NCI-H1092 treated with DMSO at 0.1 percent for 48 hours (cell line): ENCODE results near the gene ACY1.

Experiments used
- DNase-seq: peaks from one replicate; lab custom pipeline; 2025; lab: John Stamatoyannopoulos, UW

ACY1 gene

GRCh38 chr3:51945926-51946705 lies 37.2 kb upstream of the ACY1 start:
- DNase-seq: no peak

DNA sequence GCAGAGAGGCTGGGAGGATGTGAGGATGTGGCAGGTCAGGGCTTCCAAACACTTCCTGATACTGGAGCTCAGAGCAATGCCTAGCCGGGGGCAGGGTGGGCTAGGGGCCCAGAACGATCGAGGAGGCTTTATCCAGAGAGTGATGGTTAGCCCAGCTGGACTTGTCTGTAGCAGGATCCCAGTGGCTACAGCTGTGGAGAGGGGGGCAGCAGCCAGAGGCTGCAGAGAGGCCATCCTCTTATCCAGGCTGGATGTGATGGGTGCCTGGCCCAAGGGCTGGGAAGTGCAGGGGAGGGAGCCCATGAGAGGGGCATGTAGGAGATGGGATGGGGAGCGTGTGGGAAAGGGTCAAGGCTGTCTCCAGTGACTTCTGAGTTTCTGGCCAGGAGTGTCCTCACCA lies 36.5 kb upstream of the ACY1 start:
- DNase-seq: no peak

DNA sequence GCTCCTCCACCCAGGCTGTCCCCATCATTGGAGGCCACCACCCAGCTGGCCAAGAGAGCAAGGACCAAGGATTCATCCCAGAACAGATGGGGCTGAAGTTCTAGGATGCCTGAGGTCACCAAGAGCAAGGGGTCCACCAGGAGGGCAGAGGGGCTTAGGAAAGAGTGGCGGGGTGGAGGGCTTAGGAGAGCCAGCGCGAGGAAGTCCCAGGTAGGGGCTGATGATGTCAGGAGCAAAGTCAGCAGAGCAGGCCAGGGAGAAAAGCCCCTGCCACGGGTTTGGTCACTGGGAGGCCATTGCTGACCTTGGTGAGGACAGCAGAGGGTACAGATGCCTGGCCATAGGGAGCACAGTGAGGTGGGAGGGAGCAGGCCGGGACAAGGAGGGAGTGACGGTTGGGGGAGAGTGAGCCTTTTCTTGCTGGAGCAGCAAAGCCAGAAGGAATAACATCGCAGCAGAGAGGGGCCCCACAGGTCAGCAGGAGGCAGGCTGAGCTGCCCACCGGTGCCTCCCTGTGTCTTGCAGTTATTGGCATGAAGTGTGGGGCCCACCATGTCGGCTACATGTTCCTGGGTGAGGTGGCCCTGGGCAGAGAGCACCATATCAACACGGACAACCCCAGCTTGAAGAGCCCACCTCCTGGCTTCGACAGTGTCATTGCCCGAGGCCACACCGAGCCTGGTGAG lies 36.0 kb upstream of the ACY1 start:
- DNase-seq: no peak

DNA sequence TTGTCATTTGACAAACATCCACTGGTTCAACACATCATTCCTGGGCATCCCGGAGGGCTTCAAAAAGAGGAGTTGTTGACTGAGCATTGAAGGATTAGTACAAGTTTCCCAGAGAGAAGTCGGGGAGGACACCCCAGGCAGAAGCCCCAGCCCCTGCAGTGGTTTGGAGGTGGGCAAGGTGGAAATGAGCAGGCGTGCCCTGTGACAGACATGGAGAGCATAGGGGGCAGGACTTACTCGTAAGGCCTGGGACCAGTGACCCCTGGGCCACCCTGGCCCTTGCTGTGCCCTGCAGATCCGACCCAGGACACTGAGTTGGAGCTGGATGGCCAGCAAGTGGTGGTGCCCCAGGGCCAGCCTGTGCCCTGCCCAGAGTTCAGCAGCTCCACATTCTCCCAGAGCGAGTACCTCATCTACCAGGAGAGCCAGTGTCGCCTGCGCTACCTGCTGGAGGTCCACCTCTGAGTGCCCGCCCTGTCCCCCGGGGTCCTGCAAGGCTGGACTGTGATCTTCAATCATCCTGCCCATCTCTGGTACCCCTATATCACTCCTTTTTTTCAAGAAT lies 35.2 kb upstream of the ACY1 start:
- DNase-seq: no peak

DNA sequence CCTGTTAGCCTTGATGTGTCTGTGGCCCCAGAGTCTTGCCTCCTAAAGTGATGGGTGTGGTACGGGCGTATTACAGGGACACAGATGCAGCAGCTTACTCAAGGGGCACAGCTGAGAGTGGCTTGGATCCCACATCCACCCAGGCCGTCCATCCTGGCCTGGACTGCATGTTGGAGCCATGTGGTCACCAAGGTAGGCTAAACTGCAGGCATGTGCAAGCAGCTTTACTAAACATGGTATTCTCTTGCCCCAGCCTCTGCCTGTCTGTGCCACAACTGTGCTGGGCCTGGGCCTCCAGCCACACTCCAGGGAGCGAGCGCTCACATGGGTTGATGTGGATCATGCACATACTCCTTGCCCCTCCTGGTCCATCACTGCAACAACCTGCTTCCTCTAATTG lies 34.2 kb upstream of the ACY1 start:
- no peak for DNase-seq

DNA sequence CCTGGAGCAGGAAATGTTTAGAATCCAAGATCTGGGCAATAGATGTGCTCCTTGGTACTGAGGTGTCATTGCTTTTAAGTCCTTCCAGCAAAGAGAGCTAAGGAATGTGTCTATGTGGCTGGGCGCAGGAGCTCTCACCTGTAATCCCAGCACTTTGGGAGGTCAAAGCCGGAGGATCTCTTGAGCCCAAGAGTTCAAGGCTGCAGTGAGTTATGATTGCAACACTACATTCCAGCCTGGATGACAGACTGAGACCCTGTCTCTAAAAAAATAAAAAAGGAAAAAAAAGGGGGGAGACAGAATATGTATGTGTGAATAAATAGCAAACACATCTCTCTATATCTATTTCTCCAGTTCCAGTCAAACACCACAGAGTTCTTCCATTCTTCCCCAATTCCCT lies 32.4 kb upstream of the ACY1 start:
- DNase-seq: no peak

- DNase-seq: no peak
Measured at GRCh38 chr3:51953445-51953844, 29.9 kb upstream of the ACY1 start.

GRCh38 chr3:51954105-51954504 lies 29.2 kb upstream of the ACY1 start:
- DNase-seq: no peak

- no peak for DNase-seq
Measured at GRCh38 chr3:51954713-51955112, 28.6 kb upstream of the ACY1 start.

- no peak for DNase-seq
Measured at GRCh38 chr3:51955175-51955892, 28.0 kb upstream of the ACY1 start, which contains the start of gene GPR62. Gene GPR62, plus strand, starts transcription at chr3:51955381. Its CDS starts 272 bp downstream, at chr3:51955653.

GRCh38 chr3:51955893-51956770 lies 27.2 kb upstream of the ACY1 start:
- no peak for DNase-seq

GRCh38 chr3:51957520-51958205 lies 25.7 kb upstream of the ACY1 start:
- DNase-seq: no peak

DNA sequence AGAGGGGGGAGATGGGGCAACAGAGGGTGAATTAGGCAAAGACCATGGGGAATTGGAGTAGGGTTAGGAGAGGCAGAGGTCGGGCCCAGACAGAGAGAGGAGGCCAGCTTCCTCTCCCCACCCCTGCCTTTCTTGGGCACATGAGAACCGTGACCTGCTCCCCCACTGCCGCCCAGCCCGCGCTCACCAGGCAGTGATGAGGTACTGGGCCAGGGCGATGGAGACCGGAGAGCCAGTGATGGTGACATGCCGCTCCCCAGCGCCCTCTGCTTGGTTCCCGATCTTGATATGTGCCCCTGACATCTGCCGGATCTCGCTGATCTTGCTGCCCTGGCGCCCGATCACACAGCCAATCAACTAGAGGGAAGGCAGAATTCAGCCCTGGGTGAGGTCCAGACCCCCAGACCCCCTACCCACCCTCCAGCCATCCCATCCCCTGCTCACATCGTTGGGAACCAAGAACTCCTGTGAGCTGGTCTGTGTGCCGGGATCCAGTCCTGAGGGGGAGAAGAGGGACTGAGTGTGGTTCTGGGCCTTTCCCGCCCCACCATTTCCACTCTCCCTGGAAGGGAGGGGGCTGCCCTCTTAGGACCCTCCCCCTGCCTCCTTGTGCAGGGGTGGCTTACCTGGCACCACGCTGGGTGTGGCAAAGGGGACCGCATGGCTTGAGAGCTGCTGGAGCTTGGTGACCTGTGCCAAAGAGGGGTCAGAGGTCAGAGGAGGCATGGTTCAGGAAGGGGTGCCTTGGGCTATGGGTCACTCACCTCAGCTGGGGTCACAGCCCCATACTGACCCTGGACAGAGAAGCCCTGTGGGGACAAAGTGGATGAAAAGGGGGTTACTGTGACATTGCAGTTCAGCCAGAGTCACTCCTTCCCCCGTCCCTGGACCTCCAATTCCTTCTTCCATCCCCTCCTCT lies 24.5 kb upstream of the ACY1 start:
- no peak for DNase-seq

DNA sequence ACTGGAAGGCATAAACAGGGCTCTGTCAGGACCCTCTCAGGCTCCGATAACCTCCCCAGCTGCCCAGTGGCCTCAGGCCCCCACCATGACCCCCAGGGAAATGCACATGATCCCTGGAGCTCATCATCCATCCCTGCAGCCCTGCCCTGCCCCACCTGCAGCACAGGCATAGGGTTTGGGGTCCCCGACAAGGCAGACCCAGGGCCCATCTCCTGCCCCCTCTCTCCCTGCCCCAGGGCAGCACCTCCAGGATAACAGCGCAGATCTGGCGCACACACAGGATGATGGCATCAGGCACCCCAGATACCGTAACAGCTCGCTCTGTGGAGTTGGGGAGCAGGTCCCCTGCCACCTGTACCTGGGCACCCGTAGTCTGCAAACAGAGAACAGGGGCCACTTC lies 23.7 kb upstream of the ACY1 start:
- no peak for DNase-seq

DNA sequence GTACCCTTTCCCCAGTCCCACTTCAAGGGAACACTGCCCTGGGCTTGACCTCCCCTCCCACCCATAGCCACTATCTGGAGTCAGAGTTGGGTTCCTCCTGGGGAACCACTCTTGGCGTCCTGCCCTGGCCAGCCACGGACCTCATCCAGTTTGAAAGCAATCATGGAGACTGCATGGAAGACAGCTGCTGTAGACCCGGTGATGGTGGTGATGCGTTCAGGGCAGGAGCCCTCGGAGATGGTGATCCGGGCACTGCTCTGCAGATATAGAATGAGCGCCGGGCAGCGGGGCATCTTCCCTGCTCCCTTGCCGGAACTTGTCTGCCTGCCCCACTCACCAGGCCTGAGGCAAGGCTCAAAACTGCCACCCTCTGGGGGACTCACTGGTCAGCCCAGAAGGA lies 22.9 kb upstream of the ACY1 start:
- DNase-seq: no peak

GRCh38 chr3:51961011-51961410 lies 22.3 kb upstream of the ACY1 start:
- no peak for DNase-seq

GRCh38 chr3:51961602-51962569 lies 21.4 kb upstream of the ACY1 start:
- DNase-seq: no peak

- no peak for DNase-seq
Measured at GRCh38 chr3:51962854-51963530, 20.3 kb upstream of the ACY1 start.
